ENCODE measurements around the gene LRRC8D.

The LRRC8D gene

GRCh38 chr1:89941110-89941766 is 120.4 kb downstream of the LRRC8D start:
- DNase-seq (ENCODE audit: low spot score), result no peak

DNA sequence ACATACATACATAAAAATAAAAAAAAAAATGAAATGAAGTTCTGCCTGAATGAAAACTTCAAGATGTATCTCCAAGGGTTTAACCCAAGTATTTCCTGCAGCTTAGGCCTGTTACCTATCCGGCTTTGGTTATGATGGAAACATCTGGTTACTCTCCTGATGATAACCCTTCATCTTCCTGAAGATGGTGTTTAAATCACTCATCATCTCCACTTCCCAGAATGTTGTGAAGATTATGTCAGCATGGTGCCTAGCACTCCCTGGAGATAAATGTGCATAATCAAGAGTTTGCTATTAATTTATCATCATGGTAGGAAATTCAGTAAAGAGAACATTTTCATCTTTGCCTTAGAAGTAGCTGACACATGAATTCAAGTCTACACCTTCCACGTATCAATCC is 121.2 kb downstream of the LRRC8D start:
- no peak for DNase-seq (ENCODE audit: low spot score)

GRCh38 chr1:89942825-89943658 is 122.2 kb downstream of the LRRC8D start:
- DNase-seq (ENCODE audit: low spot score), result no peak

- no peak for DNase-seq (ENCODE audit: low spot score)
Observed at GRCh38 chr1:89943846-89944781, 123.3 kb downstream of the LRRC8D start.

GRCh38 chr1:89945852-89946476 is 125.1 kb downstream of the LRRC8D start:
- no peak for DNase-seq (ENCODE audit: low spot score)

GRCh38 chr1:89946532-89946931 is 125.7 kb downstream of the LRRC8D start:
- no peak for DNase-seq (ENCODE audit: low spot score)

GRCh38 chr1:89948722-89949345 is 128.0 kb downstream of the LRRC8D start:
- DNase-seq (ENCODE audit: low spot score), result no peak

- no peak for DNase-seq (ENCODE audit: low spot score)
Observed at GRCh38 chr1:89949991-89950624, 129.3 kb downstream of the LRRC8D start.

GRCh38 chr1:89950703-89951102 is 129.9 kb downstream of the LRRC8D start:
- no peak for DNase-seq (ENCODE audit: low spot score)

DNA sequence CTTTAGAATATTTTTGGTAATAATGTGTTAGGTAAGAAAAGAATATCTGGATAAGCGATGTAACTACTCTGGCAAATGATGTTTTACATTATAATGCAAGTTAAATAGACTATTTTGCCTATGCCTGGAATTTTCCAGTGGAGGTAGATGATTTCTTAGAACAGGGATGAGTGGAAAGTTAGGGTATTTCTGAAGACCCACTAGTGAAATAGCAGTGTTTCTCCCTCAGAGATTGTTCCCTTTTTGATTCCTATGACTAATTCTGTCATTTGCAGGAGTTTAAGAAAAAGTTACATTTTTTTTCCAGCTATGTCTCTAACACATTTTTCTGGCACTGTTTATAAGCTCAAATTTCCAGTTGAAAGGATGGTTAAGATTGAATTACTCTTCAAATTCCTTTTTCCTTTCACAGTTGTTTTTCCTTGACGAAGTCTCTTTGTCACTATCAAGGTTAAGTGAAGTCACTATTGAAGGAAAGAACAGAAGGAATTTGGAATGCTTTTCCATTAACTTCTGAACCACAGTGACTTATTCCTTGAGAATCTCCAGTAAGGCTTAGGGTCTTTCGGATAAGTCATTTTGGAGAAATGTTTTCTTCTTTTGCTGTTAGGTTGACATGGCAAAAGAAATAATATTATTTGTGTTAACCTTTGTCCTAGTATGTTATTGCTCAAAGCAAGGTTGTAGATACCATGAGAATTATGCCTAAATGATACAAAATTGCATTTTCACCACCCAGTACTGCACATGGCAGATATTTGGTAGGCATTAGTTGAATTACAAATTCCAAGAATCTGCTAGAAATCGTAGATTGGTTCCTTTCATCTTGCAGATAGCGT is 131.2 kb downstream of the LRRC8D start:
- no peak for DNase-seq (ENCODE audit: low spot score)

- no peak for DNase-seq (ENCODE audit: low spot score)
Observed at GRCh38 chr1:89952605-89953130, 131.8 kb downstream of the LRRC8D start.

GRCh38 chr1:89953131-89953626 is 132.3 kb downstream of the LRRC8D start:
- peak; percentile 68 for DNase-seq (ENCODE audit: low spot score)

GRCh38 chr1:89953929-89954328 is 133.1 kb downstream of the LRRC8D start:
- DNase-seq (ENCODE audit: low spot score), result no peak

GRCh38 chr1:89954401-89954800 is 133.6 kb downstream of the LRRC8D start:
- no peak for DNase-seq (ENCODE audit: low spot score)

GRCh38 chr1:89955311-89956205 is 134.7 kb downstream of the LRRC8D start:
- peak; percentile 31 for DNase-seq (ENCODE audit: low spot score)

- DNase-seq (ENCODE audit: low spot score), result no peak
Observed at GRCh38 chr1:89957107-89957506, 136.3 kb downstream of the LRRC8D start.

DNA sequence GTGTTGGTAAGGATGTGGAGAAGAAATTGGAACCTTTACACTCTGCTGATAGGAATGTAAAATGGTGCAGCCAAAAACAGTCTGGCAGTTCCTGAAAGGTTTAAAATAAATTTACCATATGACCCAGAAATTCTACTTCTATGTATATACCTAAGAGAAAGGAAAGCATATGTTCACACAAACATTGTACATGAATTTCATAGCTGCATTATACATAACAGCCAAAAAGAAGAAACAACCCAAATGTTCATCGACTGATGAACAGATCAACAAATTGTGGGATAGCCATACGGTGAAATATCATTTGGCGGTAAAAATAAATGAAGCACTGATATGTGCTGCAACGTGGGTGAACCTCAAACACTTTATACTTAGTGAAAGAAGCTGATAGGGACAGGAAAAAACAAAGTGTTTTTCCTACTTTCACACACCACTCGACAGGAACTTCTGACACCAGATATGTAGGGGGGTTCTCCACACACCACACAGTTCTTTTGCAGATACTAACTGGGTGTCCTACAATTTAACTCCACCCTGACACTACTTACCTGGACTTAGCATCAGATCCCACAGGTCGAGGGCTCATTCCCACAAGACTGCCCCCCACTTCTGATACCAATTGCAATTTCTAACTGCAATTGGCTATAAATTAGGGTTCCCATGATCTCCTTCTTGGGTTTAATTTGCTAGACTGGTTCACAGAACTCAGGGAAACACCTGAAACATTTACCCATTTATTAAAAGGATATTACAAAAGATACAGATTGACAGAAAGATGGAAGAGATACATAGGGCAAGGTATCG is 138.2 kb downstream of the LRRC8D start:
- DNase-seq (ENCODE audit: low spot score), result no peak

DNA sequence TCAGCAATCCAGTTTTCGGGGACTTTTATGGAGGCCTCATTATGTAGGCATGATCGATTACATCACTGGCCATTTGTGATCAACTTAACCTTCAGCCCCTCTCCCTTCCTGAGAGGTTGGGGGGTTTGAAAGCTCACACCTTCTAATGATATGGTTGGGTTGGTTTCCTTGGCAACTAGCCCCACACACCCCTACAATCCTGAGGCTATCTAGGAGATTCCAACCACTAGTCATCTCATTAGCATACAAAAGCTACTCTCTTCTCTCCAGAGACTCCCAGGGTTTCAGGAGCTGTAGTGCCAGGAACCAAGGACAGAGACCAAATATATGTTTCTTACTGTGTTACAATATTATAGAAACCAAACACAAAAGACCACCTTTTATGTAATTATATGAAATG is 138.9 kb downstream of the LRRC8D start:
- no peak for DNase-seq (ENCODE audit: low spot score)
